ENCODE measurements around the gene PLCB2. TPM values are rescaled to one million over a fixed set of nuclear protein-coding genes. Genes with fewer than 3 reads are reported as not detected.

PLCB2 gene
- total RNA-seq, 1 experiment from 2014 or later: 0.92 TPM

- CTCF ChIA-PET: no interaction called here
- no peak overlapping the region for H3K27ac ChIP-seq
- no peaks in the 10 kb centered on the region for H3K27me3 ChIP-seq (ENCODE audit: insufficient read depth, low read depth)
- H3K4me2 ChIP-seq: no peak overlapping the region
- H3K9me3 ChIP-seq (ENCODE audit: insufficient read depth, low read depth): no peaks in the 10 kb centered on the region
- no peaks in the 10 kb centered on the region for H3K9me2 ChIP-seq (ENCODE audit: insufficient read depth)
- TF ChIP-seq EZH2 (IDR thresholded peaks at IDR 0.05; ENCODE audit: low read depth) (no peak), CTCF (conservative IDR thresholded peaks at IDR 0.05) (no peak)
- H3K36me3 ChIP-seq (ENCODE audit: low read depth): no peaks in the 10 kb centered on the region
- peaks cover 77% of the 10 kb centered on the region for H3F3A ChIP-seq (ENCODE audit: insufficient read depth, low read depth)
- intact Hi-C loops (cut with micrococcal nuclease; ENCODE audit: unreplicated experiment): no loop called here
- peaks cover 9% of the 10 kb centered on the region for H3K79me2 ChIP-seq (ENCODE audit: low read depth)
- H3K4me3 ChIP-seq: no peak overlapping the region
- DNase-seq: no peak
- peaks cover 12% of the 10 kb centered on the region for H3K4me1 ChIP-seq (replicated peaks; ENCODE audit: insufficient read depth)
- no peak overlapping the region for H2AFZ ChIP-seq
- POLR2A ChIA-PET (ENCODE audit: unreplicated experiment): interaction anchor here (0.9 kb wide), 1 partner anchor 10 kb away, joined by 3 read pairs; no protein-coding TSS in a partner anchor
- no TSS peak for BruUV-seq (replicated peaks)
- 0 out of 2 replicates have a peak, but pooled peaks cover 3% of the 10 kb centered on the region for H4K20me1 ChIP-seq (ENCODE audit: insufficient read depth)
These were observed 23.9 kb upstream of the PLCB2 start for GRCh38 chr15:40331637-40332036.

- POLR2A ChIA-PET (ENCODE audit: unreplicated experiment): no interaction called here
- Histone ChIP-seq H3K27ac (no peak overlapping the region), H3K36me3 (ENCODE audit: low read depth) (no peaks in the 10 kb centered on the region), H3K4me1 (replicated peaks; ENCODE audit: insufficient read depth) (peaks cover 9% of the 10 kb centered on the region; the same call in 1 of the 2 replicates), H3F3A (ENCODE audit: insufficient read depth, low read depth) (peaks cover 71% of the 10 kb centered on the region), H3K9me3 (ENCODE audit: insufficient read depth, low read depth) (no peaks in the 10 kb centered on the region), H2AFZ (no peak overlapping the region), H3K4me2 (no peak overlapping the region), H3K79me2 (ENCODE audit: low read depth) (0 out of 2 replicates have a peak, but pooled peaks cover 3% of the 10 kb centered on the region), H3K4me3 (no peak overlapping the region), H3K9me2 (ENCODE audit: insufficient read depth) (no peaks in the 10 kb centered on the region), H4K20me1 (ENCODE audit: insufficient read depth) (0 out of 2 replicates have a peak, but pooled peaks cover 3% of the 10 kb centered on the region), H3K27me3 (ENCODE audit: insufficient read depth, low read depth) (no peaks in the 10 kb centered on the region)
- TF ChIP-seq EZH2 (IDR thresholded peaks at IDR 0.05; ENCODE audit: low read depth) (no peak), CTCF (conservative IDR thresholded peaks at IDR 0.05) (no peak)
- intact Hi-C loops (cut with micrococcal nuclease; ENCODE audit: unreplicated experiment): no loop called here
- CTCF ChIA-PET: interaction anchor here (0.5 to 0.7 kb wide), 2 partner anchors 52 to 66 kb away, joined by 7 to 9 read pairs; no protein-coding TSS in a partner anchor
- no peak for DNase-seq
- BruUV-seq (replicated peaks): no TSS peak
These were observed 23.3 kb upstream of the PLCB2 start for GRCh38 chr15:40331026-40331425.

- Histone ChIP-seq H2AFZ (no peak overlapping the region), H3F3A (ENCODE audit: insufficient read depth, low read depth) (peaks cover 65% of the 10 kb centered on the region), H3K79me2 (ENCODE audit: low read depth) (no peaks in the 10 kb centered on the region), H3K9me3 (ENCODE audit: insufficient read depth, low read depth) (no peaks in the 10 kb centered on the region), H3K9me2 (ENCODE audit: insufficient read depth) (no peaks in the 10 kb centered on the region), H3K4me2 (no peak overlapping the region), H3K27me3 (ENCODE audit: insufficient read depth, low read depth) (no peaks in the 10 kb centered on the region), H3K4me1 (replicated peaks; ENCODE audit: insufficient read depth) (peaks cover 5% of the 10 kb centered on the region), H3K36me3 (ENCODE audit: low read depth) (no peaks in the 10 kb centered on the region), H3K27ac (no peak overlapping the region), H4K20me1 (ENCODE audit: insufficient read depth) (0 out of 2 replicates have a peak, but pooled peaks cover 3% of the 10 kb centered on the region), H3K4me3 (no peak overlapping the region)
- no peak for DNase-seq
- POLR2A ChIA-PET (ENCODE audit: unreplicated experiment): no interaction called here
- BruUV-seq (replicated peaks): no TSS peak
- intact Hi-C loops (cut with micrococcal nuclease; ENCODE audit: unreplicated experiment): no loop called here
- TF ChIP-seq EZH2 (IDR thresholded peaks at IDR 0.05; ENCODE audit: low read depth): no peak
- TF ChIP-seq CTCF (conservative IDR thresholded peaks at IDR 0.05): no peak
- CTCF ChIA-PET: interaction anchor here (0.5 to 0.7 kb wide), 2 partner anchors 52 to 67 kb away, joined by 7 to 9 read pairs; no protein-coding TSS in a partner anchor
These were observed 22.7 kb upstream of the PLCB2 start for GRCh38 chr15:40330368-40330836.
